ENCODE results near the gene GPR78.

The GPR78 gene

GRCh38 chr4:8540072-8540471 is 40.1 kb upstream of the GPR78 start:
- H3K4me3 Mint-ChIP-seq = no peak overlapping the region
- no peaks in the 10 kb centered on the region for H3K36me3 Mint-ChIP-seq (ENCODE audit: low read depth)
- H3K27me3 Mint-ChIP-seq (ENCODE audit: low read depth) = peaks cover 9% of the 10 kb centered on the region
- peaks cover 10% of the 10 kb centered on the region for H3K4me1 Mint-ChIP-seq
- TF ChIP-seq, protein P1, sequence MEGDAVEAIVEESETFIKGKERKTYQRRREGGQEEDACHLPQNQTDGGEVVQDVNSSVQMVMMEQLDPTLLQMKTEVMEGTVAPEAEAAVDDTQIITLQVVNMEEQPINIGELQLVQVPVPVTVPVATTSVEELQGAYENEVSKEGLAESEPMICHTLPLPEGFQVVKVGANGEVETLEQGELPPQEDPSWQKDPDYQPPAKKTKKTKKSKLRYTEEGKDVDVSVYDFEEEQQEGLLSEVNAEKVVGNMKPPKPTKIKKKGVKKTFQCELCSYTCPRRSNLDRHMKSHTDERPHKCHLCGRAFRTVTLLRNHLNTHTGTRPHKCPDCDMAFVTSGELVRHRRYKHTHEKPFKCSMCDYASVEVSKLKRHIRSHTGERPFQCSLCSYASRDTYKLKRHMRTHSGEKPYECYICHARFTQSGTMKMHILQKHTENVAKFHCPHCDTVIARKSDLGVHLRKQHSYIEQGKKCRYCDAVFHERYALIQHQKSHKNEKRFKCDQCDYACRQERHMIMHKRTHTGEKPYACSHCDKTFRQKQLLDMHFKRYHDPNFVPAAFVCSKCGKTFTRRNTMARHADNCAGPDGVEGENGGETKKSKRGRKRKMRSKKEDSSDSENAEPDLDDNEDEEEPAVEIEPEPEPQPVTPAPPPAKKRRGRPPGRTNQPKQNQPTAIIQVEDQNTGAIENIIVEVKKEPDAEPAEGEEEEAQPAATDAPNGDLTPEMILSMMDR (IDR thresholded peaks at IDR 0.05; ENCODE audit: unreplicated experiment in 3 of 3) = no peak
- no peak overlapping the region for H3K27ac Mint-ChIP-seq
- H3K9me3 Mint-ChIP-seq = no peaks in the 10 kb centered on the region

DNA sequence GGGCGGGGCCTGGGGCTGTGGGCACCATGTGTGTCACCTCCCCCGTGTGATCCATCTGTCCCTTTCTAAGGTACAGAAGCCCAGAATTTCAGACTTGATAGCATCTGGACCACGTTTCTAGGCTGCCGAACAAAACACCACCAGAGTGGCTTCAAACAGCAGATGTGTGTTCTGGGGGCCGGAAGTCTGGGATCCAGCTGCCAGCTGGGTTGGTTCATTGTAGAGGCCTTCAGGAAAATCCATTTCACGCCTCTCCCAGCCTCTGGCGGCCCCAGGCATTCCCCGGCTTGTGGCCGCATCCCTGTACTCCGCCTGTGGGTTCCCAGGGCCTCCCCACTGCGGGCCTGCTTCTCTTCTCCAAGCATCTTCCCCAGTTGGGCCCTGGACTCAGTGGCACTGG is 39.6 kb upstream of the GPR78 start:
- Mint-ChIP-seq H3K4me3 (no peak overlapping the region), H3K27me3 (ENCODE audit: low read depth) (peaks cover 14% of the 10 kb centered on the region), H3K36me3 (ENCODE audit: low read depth) (no peaks in the 10 kb centered on the region), H3K4me1 (peaks cover 5% of the 10 kb centered on the region), H3K27ac (no peak overlapping the region), H3K9me3 (no peaks in the 10 kb centered on the region)
- TF ChIP-seq, protein P1 (IDR thresholded peaks at IDR 0.05; ENCODE audit: unreplicated experiment in 3 of 3) = no peak

DNA sequence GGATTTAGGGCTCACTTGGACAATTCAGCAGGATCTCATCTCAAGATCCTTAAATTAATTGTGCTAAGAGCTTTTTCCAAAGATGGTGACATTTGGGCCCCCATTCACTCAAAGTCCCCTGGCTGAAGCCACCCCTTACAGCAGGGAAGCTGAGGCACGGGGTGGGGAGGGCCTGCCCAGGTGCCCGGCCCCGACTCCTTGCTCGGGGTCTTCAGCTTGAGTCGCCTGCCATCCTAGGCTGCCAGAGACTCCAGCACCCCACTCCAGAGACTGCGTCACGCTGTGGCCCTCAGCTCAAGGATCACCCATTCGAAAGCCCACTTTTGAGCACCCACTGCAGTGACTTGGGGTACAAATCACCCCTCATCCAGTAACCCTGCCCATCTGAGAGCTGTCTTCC is 39.2 kb upstream of the GPR78 start:
- Mint-ChIP-seq H3K4me3 (no peak overlapping the region), H3K27ac (no peak overlapping the region), H3K4me1 (peaks cover 5% of the 10 kb centered on the region), H3K36me3 (ENCODE audit: low read depth) (no peaks in the 10 kb centered on the region), H3K9me3 (no peaks in the 10 kb centered on the region), H3K27me3 (ENCODE audit: low read depth) (peaks cover 17% of the 10 kb centered on the region)
- TF ChIP-seq, protein P1 (IDR thresholded peaks at IDR 0.05; ENCODE audit: unreplicated experiment in 3 of 3) = no peak

DNA sequence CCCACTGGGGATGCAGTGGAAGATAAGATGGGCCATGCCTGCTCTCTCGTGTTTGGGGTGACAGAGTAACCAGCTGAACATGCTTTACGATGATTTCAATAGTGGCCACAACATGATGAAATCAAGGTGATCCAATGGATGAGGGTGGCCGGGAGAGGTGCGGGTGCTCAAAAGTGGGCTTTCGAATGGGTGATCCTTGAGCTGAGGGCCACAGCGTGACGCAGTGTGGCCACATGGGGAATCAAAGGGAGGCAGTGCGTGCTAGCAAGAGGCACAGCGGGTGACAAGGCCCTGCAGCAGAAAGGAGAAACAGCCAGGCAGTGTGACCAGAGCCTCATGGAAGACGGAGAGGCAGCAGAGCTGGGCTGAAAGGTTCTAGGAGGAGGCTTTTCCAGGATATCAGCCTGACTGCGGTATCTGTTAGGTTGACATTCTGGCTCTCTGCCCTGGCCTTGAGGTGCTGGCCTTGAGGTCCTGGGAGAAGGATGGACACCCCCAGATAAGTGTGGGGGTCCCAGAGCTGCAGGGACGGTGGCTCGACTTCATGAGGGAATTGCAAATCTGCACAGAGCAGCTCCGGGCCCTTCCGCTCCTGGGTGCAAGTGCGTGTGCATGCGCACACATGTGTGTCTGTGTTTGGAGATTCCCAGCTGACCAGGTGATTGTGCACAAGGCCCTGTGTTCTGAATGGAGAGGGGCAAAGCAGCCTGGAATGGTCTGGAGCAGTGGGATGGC is 38.0 kb upstream of the GPR78 start:
- TF ChIP-seq, protein P1 (IDR thresholded peaks at IDR 0.05; ENCODE audit: unreplicated experiment in 3 of 3) = no peak
- H3K27me3 Mint-ChIP-seq (ENCODE audit: low read depth) = peaks cover 17% of the 10 kb centered on the region
- H3K4me3 Mint-ChIP-seq = no peak overlapping the region
- no peaks in the 10 kb centered on the region for H3K9me3 Mint-ChIP-seq
- peak overlapping the region in 1 of 3 experiments; percentile 13 for H3K27ac Mint-ChIP-seq
- no peaks in the 10 kb centered on the region for H3K36me3 Mint-ChIP-seq (ENCODE audit: low read depth)
- H3K4me1 Mint-ChIP-seq = peaks cover 3% of the 10 kb centered on the region

DNA sequence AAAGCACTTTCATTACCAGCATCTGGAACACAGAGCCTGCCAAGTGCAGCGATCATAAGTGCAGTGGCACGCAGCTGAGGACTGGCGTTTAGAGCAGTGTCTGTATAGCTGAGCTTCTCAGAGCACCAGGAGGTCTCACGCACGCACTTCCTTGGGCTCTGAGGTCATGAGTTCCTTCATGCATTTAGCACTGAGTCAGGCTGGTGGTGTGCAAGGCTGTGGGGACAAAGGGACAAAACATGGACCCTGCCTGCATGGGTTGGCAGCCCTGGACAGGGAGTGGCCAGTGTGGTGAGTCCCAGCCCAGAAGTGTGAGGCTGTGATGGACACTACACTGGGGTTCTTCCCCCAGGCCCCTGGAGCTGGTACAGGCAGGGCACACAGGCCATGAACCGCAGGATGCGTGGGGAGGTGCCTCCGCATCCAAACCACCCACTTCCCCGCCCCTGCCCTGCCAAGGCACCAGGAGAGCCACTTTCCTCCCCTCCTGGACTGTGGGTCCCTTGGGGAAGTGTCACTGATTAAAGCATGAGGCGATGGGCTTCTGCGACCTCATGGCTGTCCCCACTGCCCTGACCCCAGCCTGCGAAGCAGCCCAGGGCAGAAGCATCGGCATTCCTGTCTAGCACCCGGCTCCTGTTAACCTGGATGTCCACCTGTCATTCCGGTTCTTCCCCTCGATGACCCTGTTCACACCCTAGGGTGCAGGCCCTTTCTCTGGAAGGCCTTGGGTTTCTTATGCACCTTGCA is 37.2 kb upstream of the GPR78 start:
- TF ChIP-seq, protein P1 (IDR thresholded peaks at IDR 0.05; ENCODE audit: unreplicated experiment in 3 of 3) = no peak
- no peaks in the 10 kb centered on the region for H3K36me3 Mint-ChIP-seq (ENCODE audit: low read depth)
- no peak overlapping the region for H3K27ac Mint-ChIP-seq
- no peaks in the 10 kb centered on the region for H3K9me3 Mint-ChIP-seq
- no peak overlapping the region for H3K4me3 Mint-ChIP-seq
- H3K27me3 Mint-ChIP-seq (ENCODE audit: low read depth) = peaks cover 23% of the 10 kb centered on the region
- H3K4me1 Mint-ChIP-seq = no peaks in the 10 kb centered on the region
